H1 (cell line): Measurements from ENCODE around the gene NUDT9.

Experiments used
- CBX8 ChIP-seq: fragments of 300-800, 300-1000 bp; sonication (generic); IDR thresholded peaks from 2 replicates; pipeline ENCODE4 v1.7.1; 2016; ENCODE audit warnings: low read depth, low read length, borderline replicate concordance
- CHD2 ChIP-seq: IDR thresholded peaks from 2 replicates; pipeline ENCODE4 v1.6.1; 2012; ENCODE audit warnings: low read length, improper control_type of control experiment
- EZH2 ChIP-seq: fragments of 200-600 bp; sonication (generic); IDR thresholded peaks from 2 replicates; pipeline ENCODE4 v1.7.1; 2012; ENCODE audit warnings: low read depth, mild to moderate bottlenecking, moderate library complexity, low read length, inconsistent platforms; ENCODE audit not compliant: severe bottlenecking
- JUN ChIP-seq: IDR thresholded peaks from 2 replicates; pipeline ENCODE4 v1.6.1; 2011; ENCODE audit warnings: low read depth, mild to moderate bottlenecking, improper control_type of control experiment, low read length
- POLR2A ChIP-seq, 2 experiments: IDR thresholded peaks; 1 replicate in 1 of 2; 2 replicates in 1 of 2; pipeline ENCODE4 v1.6.1; 2011; ENCODE audit warnings: low read depth in 2 of 2, low read length in 2 of 2, mild to moderate bottlenecking in 2 of 2; ENCODE audit errors: control extremely low read depth in 1 of 2
- POLR2AphosphoS5 ChIP-seq: IDR thresholded peaks from 2 replicates; pipeline ENCODE4 v1.6.1; 2011; ENCODE audit warnings: low read depth, low read length
- YY1 ChIP-seq: IDR thresholded peaks from 2 replicates; pipeline ENCODE4 v1.6.1; 2011; ENCODE audit warnings: low read depth, mild to moderate bottlenecking, low read length
- TF ChIP-seq, protein P1 (sequence below), 3 experiments: IDR thresholded peaks; 1 replicate in 2 of 3; 2 replicates in 1 of 3; pipeline versions ENCODE4 v1.5.1 to v1.6.1; 2011; ENCODE audit warnings: low read length in 3 of 3, mild to moderate bottlenecking in 3 of 3, inconsistent platforms in 2 of 3, low read depth in 1 of 3, moderate library complexity in 1 of 3; ENCODE audit not compliant: insufficient read depth in 1 of 3; ENCODE audit errors: control extremely low read depth in 1 of 3
- TF ChIP-seq, protein P2 (sequence below): IDR thresholded peaks from 2 replicates; pipeline ENCODE4 v1.6.1; 2012; ENCODE audit warnings: inconsistent platforms
- TF ChIP-seq, protein P3 (sequence below): IDR thresholded peaks from 2 replicates; pipeline ENCODE4 v1.6.1; 2011; ENCODE audit warnings: low read depth, mild to moderate bottlenecking, low read length; ENCODE audit not compliant: insufficient read depth

DNA sequence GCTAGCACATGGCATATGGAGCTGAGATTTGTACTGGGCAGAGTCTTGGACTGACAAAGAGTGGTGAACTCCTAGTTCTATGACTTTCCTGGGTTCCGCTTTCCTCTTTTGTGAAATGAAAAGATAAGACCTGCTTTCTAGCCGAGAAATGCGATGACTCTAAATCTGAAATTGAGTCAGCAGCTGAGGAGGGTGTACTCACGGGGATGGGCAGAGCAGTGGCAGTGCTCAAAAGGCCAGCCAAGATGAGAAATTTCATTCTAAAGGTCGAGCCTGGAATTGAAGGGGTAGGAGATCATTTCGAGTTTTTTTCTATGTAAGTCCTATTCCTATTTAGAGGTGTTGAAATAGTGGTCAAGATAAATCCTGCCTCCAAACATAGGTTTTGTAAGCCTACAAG is 47.0 kb downstream of the NUDT9 start:
- TF ChIP-seq JUN (no peak), EZH2 (no peak), CHD2 (no peak), POLR2AphosphoS5 (no peak), CBX8 (no peak), YY1 (no peak), POLR2A (IDR thresholded peaks at IDR 0.05; ENCODE audit: control extremely low read depth in 1 of 2, low read depth in 2 of 2, low read length in 2 of 2) (no peak)
- TF ChIP-seq, protein P1, sequence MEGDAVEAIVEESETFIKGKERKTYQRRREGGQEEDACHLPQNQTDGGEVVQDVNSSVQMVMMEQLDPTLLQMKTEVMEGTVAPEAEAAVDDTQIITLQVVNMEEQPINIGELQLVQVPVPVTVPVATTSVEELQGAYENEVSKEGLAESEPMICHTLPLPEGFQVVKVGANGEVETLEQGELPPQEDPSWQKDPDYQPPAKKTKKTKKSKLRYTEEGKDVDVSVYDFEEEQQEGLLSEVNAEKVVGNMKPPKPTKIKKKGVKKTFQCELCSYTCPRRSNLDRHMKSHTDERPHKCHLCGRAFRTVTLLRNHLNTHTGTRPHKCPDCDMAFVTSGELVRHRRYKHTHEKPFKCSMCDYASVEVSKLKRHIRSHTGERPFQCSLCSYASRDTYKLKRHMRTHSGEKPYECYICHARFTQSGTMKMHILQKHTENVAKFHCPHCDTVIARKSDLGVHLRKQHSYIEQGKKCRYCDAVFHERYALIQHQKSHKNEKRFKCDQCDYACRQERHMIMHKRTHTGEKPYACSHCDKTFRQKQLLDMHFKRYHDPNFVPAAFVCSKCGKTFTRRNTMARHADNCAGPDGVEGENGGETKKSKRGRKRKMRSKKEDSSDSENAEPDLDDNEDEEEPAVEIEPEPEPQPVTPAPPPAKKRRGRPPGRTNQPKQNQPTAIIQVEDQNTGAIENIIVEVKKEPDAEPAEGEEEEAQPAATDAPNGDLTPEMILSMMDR (IDR thresholded peaks at IDR 0.05; ENCODE audit: control extremely low read depth in 1 of 3, insufficient read depth in 1 of 3, low read depth in 1 of 3, low read length in 3 of 3), result no peak
- TF ChIP-seq, protein P2, sequence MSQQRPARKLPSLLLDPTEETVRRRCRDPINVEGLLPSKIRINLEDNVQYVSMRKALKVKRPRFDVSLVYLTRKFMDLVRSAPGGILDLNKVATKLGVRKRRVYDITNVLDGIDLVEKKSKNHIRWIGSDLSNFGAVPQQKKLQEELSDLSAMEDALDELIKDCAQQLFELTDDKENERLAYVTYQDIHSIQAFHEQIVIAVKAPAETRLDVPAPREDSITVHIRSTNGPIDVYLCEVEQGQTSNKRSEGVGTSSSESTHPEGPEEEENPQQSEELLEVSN, result no peak
- TF ChIP-seq, protein P3, sequence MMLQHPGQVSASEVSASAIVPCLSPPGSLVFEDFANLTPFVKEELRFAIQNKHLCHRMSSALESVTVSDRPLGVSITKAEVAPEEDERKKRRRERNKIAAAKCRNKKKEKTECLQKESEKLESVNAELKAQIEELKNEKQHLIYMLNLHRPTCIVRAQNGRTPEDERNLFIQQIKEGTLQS, result no peak
